Activated naive CD4-positive, alpha-beta T cell treated with anti-CD3 and anti-CD28 coated beads, Interleukin-2, amount 10 ng/mL, durations not matched to agents 5 hours and 36 hours (primary cell): Measurements from ENCODE around the gene PCDHA9. TPM values are rescaled to one million over a fixed set of nuclear protein-coding genes. Genes with fewer than 3 reads are reported as not detected.

Experiments used
- total RNA-seq, 2 experiments: library from RNA; stranded (reverse); gene quantifications; one replicate each; pipeline ENCODE4 v1.2.3, GENCODE V29; 2021

Gene PCDHA9
- total RNA-seq, 2 experiments from 2014 or later: not detected

Other genes with a start within 250 kb of the PCDHA9 start
- gene CD14, start 215.2 kb upstream of the PCDHA9 start, total RNA-seq: under 1 TPM; 0.66 to 0.77 TPM
- gene TMCO6, start 208.9 kb upstream of the PCDHA9 start, total RNA-seq: 10 to 100 TPM; 35.5 to 38.1 TPM
- gene NDUFA2, start 200.8 kb upstream of the PCDHA9 start, total RNA-seq: 10 to 100 TPM; 70.9 to 72.6 TPM
- 100 to 1,000 TPM; 118 to 121 TPM for gene IK, start 200.6 kb upstream of the PCDHA9 start, total RNA-seq
- gene WDR55, start 183.5 kb upstream of the PCDHA9 start, total RNA-seq: 10 to 100 TPM; 34.2 to 34.7 TPM
- gene DND1, start 174.8 kb upstream of the PCDHA9 start, total RNA-seq: 1 to 10 TPM; 2.5 to 2.9 TPM
- gene HARS1, start 157.0 kb upstream of the PCDHA9 start, total RNA-seq: 10 to 100 TPM; 69.7 to 74.2 TPM
- gene HARS2, start 156.9 kb upstream of the PCDHA9 start, total RNA-seq: 10 to 100 TPM; 32.3 to 35.3 TPM
- gene ZMAT2, start 147.9 kb upstream of the PCDHA9 start, total RNA-seq: 10 to 100 TPM; 56.1 to 56.9 TPM
- not detected for gene PCDHA1, start 62.2 kb upstream of the PCDHA9 start, total RNA-seq
- gene PCDHA2, start 53.5 kb upstream of the PCDHA9 start, total RNA-seq: not detected
- not detected for gene PCDHA3, start 47.3 kb upstream of the PCDHA9 start, total RNA-seq
- not detected for gene PCDHA4, start 41.3 kb upstream of the PCDHA9 start, total RNA-seq
- not detected for gene PCDHA5, start 26.8 kb upstream of the PCDHA9 start, total RNA-seq
- not detected for gene PCDHA6, start 20.4 kb upstream of the PCDHA9 start, total RNA-seq
- not detected for gene PCDHA7, start 14.1 kb upstream of the PCDHA9 start, total RNA-seq
- not detected for gene PCDHA8, start 7.2 kb upstream of the PCDHA9 start, total RNA-seq
- gene PCDHA10, start 7.5 kb downstream of the PCDHA9 start, total RNA-seq: not detected
- gene PCDHA11, start 20.6 kb downstream of the PCDHA9 start, total RNA-seq: not detected
- gene PCDHA12, start 26.9 kb downstream of the PCDHA9 start, total RNA-seq: not detected
- not detected for gene PCDHA13, start 33.7 kb downstream of the PCDHA9 start, total RNA-seq
- not detected for gene PCDHAC1, start 77.9 kb downstream of the PCDHA9 start, total RNA-seq
- gene PCDHAC2, start 118.1 kb downstream of the PCDHA9 start, total RNA-seq: not detected
- not detected for gene PCDHB1, start 203.0 kb downstream of the PCDHA9 start, total RNA-seq
- under 1 TPM; 0.05 to 0.17 TPM for gene PCDHB2, start 246.2 kb downstream of the PCDHA9 start, total RNA-seq